22Rv1 (cell line): ENCODE measurements around the gene CPZ.

Experiments used
- CTCF ChIP-seq: fragments of 450-650 bp; IDR thresholded peaks from 2 replicates; pipeline ENCODE4 v1.5.1; 2017; ENCODE audit warnings: mild to moderate bottlenecking
- ZFX ChIP-seq: fragments of 450-650 bp; IDR thresholded peaks from 2 replicates; pipeline ENCODE4 v1.6.1; 2017; ENCODE audit warnings: antibody characterized with exemption, borderline replicate concordance

GRCh38 chr4:8639777-8640720 lies 47.5 kb downstream of the CPZ start:
- TF ChIP-seq CTCF: no peak
- no peak for TF ChIP-seq ZFX
